Activated CD4-positive, alpha-beta memory T cell treated with anti-CD3 and anti-CD28 coated beads, Interleukin-2, amount 10 ng/mL, durations not matched to agents 7 days and 5 days (primary cell): ENCODE data around the gene SYCE3. TPM values are rescaled to one million over a fixed set of nuclear protein-coding genes. Genes with fewer than 3 reads are reported as not detected.
"Not testable (repeated sequence)": the region's sequence is repeated elsewhere in the genome, so short reads cannot be mapped to it uniquely, and the experiment has no call there.

Experiments used
- CTCF ChIA-PET: fragments of 350-600 bp; sonication (Branson Sonifier 250); formaldehyde crosslinking; loops from one replicate; lab custom pipeline; 2021; ENCODE audit warnings: antibody characterized with exemption, inconsistent platforms; lab: Charles Lee
- POLR2A ChIA-PET: fragments of 350-600 bp; sonication (Branson Sonifier 250); formaldehyde crosslinking; loops from one replicate; lab custom pipeline; 2021; ENCODE audit warnings: antibody characterized with exemption; lab: Charles Lee
- DNase-seq: peaks from one replicate; pipeline ENCODE4 v3.0.0-alpha.2; 2020
- H3K27ac Mint-ChIP-seq: one replicate; pipeline ENCODE4 v1.8.0; 2021; ENCODE audit warnings: mild to moderate bottlenecking, mixed read lengths
- H3K27me3 Mint-ChIP-seq: one replicate; pipeline ENCODE4 v1.8.0; 2021; ENCODE audit warnings: mixed read lengths
- H3K36me3 Mint-ChIP-seq: one replicate; pipeline ENCODE4 v1.8.0; 2021; ENCODE audit warnings: low read depth, mixed read lengths
- H3K4me1 Mint-ChIP-seq: one replicate; pipeline ENCODE4 v1.8.0; 2021; ENCODE audit warnings: mixed read lengths
- H3K4me3 Mint-ChIP-seq: one replicate; pipeline ENCODE4 v1.8.0; 2021; ENCODE audit warnings: mild to moderate bottlenecking, mixed read lengths
- H3K9me3 Mint-ChIP-seq: one replicate; pipeline ENCODE4 v1.8.0; 2021; ENCODE audit warnings: mixed read lengths
- total RNA-seq, 2 experiments: library from RNA; stranded (reverse); gene quantifications; one replicate each; pipeline ENCODE4 v1.2.3, GENCODE V29; 2021

The SYCE3 gene
- total RNA-seq, 2 experiments from 2014 or later: 0.58 to 0.71 TPM

- no peak for DNase-seq
- Mint-ChIP-seq H3K4me3 (peak overlapping the region; percentile 86), H3K27ac (peak overlapping the region; percentile 86), H3K9me3 (no peaks in the 10 kb centered on the region), H3K4me1 (peaks cover 43% of the 10 kb centered on the region), H3K27me3 (no peaks in the 10 kb centered on the region), H3K36me3 (peaks cover 45% of the 10 kb centered on the region)
- POLR2A ChIA-PET: interaction anchor here (0.6 to 12.1 kb wide), 45 partner anchors 9 to 554 kb away, joined by 3 to 583 read pairs (median 4); partner anchors contain the start of genes ADM2, ARSA, CHKB and CPT1B
- CTCF ChIA-PET: interaction anchor here (0.6 to 6.0 kb wide), 46 partner anchors 9 to 339 kb away, joined by 3 to 150 read pairs (median 5); partner anchors contain the start of genes ARSA, CHKB, CPT1B and HDAC10
Observed at GRCh38 chr22:50525858-50526107, 36.9 kb downstream of the SYCE3 start.

GRCh38 chr22:50525104-50525857 lies 37.4 kb downstream of the SYCE3 start, which contains the start of gene SCO2:
TSS of gene SCO2 (minus strand) at chr22:50525598. CDS start at chr22:50524411, 1,187 bp downstream.
- H3K4me1 Mint-ChIP-seq: peaks cover 43% of the 10 kb centered on the region
- H3K27ac Mint-ChIP-seq: peak within 1 kb of the TSS; percentile 89
- DNase-seq: peak; percentile 98
- ChIA-PET POLR2A (interaction anchor here (0.6 to 12.1 kb wide), 47 partner anchors 8 to 338 kb away, joined by 3 to 583 read pairs (median 4); partner anchors contain the start of genes ADM2, ARSA, CHKB and CPT1B), CTCF (interaction anchor here (0.6 to 6.0 kb wide), 46 partner anchors 10 to 338 kb away, joined by 3 to 150 read pairs (median 5); partner anchors contain the start of genes ARSA, CHKB, CPT1B and HDAC10)
- H3K27me3 Mint-ChIP-seq: no peaks in the 10 kb centered on the region
- peaks cover 47% of the 10 kb centered on the region for H3K36me3 Mint-ChIP-seq
- H3K9me3 Mint-ChIP-seq: no peaks in the 10 kb centered on the region
- peak within 1 kb of the TSS; percentile 86 for H3K4me3 Mint-ChIP-seq

- H3K9me3 Mint-ChIP-seq: no peaks in the 10 kb centered on the region
- peaks cover 43% of the 10 kb centered on the region for H3K4me1 Mint-ChIP-seq
- peak overlapping the region; percentile 86 for H3K4me3 Mint-ChIP-seq
- peak overlapping the region; percentile 89 for H3K27ac Mint-ChIP-seq
- POLR2A ChIA-PET: interaction anchor here (0.9 to 12.1 kb wide), 24 partner anchors 10 to 338 kb away, joined by 3 to 583 read pairs (median 6); partner anchors contain the start of genes ARSA, CHKB, HDAC10 and KLHDC7B
- H3K36me3 Mint-ChIP-seq: peaks cover 51% of the 10 kb centered on the region
- no peak for DNase-seq
- CTCF ChIA-PET: interaction anchor here (1.0 to 6.0 kb wide), 19 partner anchors 10 to 274 kb away, joined by 3 to 150 read pairs (median 9); partner anchors contain the start of genes CPT1B, HDAC10, KLHDC7B and LMF2
- no peaks in the 10 kb centered on the region for H3K27me3 Mint-ChIP-seq
Observed at GRCh38 chr22:50524676-50525103, 38.0 kb downstream of the SYCE3 start.

DNA sequence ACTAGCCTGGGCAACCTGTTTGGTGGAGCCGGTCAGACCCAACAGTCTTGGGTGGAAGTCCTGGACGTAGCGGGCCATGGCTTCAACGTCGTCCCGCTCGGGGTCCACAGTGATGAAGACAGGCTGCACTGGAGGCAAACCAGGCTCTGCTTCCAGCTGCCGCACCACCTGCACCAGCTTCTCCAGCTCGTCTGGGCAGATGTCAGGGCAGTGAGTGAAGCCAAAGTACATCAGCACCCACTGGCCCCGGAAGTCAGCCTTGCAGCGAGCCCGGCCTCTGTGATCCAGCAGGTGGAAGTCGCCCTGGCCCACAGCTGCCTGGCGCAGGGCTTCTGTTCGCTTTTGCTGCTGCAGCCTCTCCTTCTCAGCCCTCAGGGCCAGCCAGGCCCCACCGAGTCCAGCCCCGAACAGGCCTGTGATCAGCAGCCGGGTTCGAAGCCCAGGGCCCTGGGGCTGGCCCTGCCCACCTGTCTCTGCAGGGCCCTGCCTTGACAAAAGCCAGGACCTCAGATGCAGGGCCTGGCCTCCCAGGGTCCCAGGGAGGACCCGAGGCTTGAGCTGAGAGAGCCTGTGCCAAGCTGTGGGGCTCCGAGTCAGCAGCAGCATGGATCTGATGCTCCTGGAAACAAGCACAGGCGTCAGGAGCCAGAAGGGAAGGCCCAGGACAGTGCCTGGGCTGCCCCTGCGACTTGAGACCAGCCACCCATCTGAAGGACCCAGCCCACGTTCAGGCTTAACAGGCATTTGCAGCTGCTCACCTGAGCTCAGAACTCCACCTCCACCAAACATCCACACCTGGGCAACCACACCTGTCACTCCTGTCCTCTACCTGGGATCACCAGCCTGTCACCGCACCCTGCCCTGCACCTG lies 38.7 kb downstream of the SYCE3 start:
- Mint-ChIP-seq H3K4me1 (peaks cover 43% of the 10 kb centered on the region), H3K36me3 (peaks cover 55% of the 10 kb centered on the region), H3K9me3 (no peaks in the 10 kb centered on the region), H3K27ac (peak overlapping the region; percentile 89), H3K4me3 (peak overlapping the region; percentile 86), H3K27me3 (no peaks in the 10 kb centered on the region)
- no peak for DNase-seq
- POLR2A ChIA-PET: interaction anchor here (1.0 to 12.1 kb wide), 15 partner anchors 9 to 337 kb away, joined by 3 to 583 read pairs (median 42); partner anchors contain the start of genes ARSA, CHKB, KLHDC7B and LMF2
- CTCF ChIA-PET: interaction anchor here (1.3 to 6.0 kb wide), 8 partner anchors 12 to 248 kb away, joined by 5 to 150 read pairs (median 24); partner anchors contain the start of genes KLHDC7B, LMF2, NCAPH2 and SYCE3

DNA sequence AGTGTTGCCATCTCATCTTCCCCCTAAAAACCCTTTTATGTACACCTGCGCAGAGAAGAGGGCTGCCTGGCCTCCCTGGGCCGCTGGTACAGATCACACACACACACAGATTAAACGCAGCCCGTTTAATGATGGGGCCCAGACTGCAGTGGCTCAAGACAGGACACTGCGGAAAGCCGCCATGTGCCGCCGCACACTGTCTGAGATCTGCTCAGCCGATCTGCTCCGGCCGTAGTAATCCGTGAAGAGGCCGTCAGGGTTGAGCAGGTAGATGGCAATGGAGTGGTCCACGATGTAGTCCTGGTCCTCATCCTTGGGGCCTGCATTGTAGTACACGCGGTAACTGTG lies 39.3 kb downstream of the SYCE3 start:
- DNase-seq: no peak
- no peaks in the 10 kb centered on the region for H3K9me3 Mint-ChIP-seq
- H3K4me1 Mint-ChIP-seq: peaks cover 37% of the 10 kb centered on the region
- peak overlapping the region; percentile 18 for H3K4me3 Mint-ChIP-seq
- POLR2A ChIA-PET: interaction anchor here (1.0 to 12.1 kb wide), 7 partner anchors 9 to 97 kb away, joined by 5 to 583 read pairs (median 117); partner anchors contain the start of genes KLHDC7B, LMF2 and NCAPH2
- no peaks in the 10 kb centered on the region for H3K27me3 Mint-ChIP-seq
- H3K36me3 Mint-ChIP-seq: peaks cover 52% of the 10 kb centered on the region
- no peak overlapping the region for H3K27ac Mint-ChIP-seq
- CTCF ChIA-PET: interaction anchor here (1.3 kb wide), 1 partner anchor 97 kb away, joined by 5 read pairs; no protein-coding TSS in a partner anchor

DNA sequence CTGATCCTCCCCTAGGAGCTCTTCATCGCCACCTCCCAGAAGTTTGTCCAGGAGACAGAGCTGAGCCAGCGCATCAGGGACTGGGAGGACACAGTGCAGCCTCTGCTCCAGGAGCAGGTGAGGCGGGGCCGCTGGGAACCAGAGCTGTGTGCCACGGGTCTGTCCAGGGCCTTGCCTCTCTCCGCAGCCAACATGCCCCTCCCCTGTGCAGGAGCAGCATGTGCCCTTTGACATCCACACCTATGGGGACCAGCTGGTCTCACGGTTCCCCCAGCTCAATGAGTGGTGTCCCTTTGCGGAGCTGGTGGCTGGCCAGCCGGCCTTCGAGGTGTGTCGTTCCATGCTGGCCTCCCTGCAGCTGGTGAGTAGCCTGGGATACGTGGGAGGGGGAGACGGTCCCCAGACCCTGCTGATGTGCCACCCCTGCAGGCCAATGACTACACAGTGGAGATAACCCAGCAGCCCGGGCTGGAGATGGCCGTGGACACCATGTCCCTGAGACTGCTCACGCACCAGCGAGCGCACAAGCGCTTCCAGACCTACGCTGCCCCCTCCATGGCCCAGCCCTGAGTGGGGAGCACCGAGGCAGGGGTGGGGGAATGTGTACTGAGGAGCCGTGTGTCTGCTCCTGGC lies 39.8 kb downstream of the SYCE3 start:
- CTCF ChIA-PET: interaction anchor here (1.3 kb wide), 1 partner anchor 15 kb away, joined by 5 read pairs; the partner anchor contains the start of genes LMF2 and NCAPH2
- Mint-ChIP-seq H3K27ac (peak overlapping the region; percentile 21), H3K36me3 (peaks cover 47% of the 10 kb centered on the region)

DNA sequence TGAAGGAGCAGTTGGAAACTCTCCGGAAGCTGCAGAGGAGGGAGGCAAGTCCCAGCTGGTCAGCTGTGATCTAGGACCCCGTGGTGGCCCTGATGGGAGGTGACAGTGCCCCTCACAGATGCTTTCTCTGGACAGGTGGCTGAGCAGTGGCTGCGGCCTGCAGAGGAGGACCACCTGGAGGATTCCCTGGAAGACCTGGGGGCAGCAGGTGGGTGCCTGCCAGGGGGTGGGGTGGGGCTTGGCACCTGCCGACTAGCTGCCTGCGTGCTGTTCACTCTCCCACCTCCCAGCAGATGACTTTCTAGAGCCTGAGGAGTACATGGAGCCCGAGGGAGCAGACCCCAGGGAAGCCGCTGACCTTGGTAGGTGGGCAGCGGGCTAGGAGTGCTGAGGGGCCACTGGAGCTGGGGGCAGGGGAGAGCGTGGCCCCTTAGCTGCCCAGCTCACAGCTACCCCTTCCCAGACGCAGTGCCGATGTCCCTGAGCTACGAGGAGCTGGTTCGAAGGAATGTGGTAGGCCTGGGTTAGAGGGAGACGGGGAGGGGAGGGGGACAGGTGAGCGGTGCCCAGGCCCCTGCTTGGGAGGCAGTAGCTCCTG lies 40.4 kb downstream of the SYCE3 start:
- CTCF ChIA-PET: interaction anchor here (1.3 kb wide), 1 partner anchor 14 kb away, joined by 5 read pairs; the partner anchor contains the start of genes LMF2 and NCAPH2
- POLR2A ChIA-PET: interaction anchor here (1.0 to 12.1 kb wide), 9 partner anchors 8 to 98 kb away, joined by 3 to 321 read pairs (median 5); partner anchors contain the start of genes KLHDC7B, LMF2, NCAPH2 and SYCE3
- H3K4me1 Mint-ChIP-seq: peaks cover 25% of the 10 kb centered on the region
- no peak for DNase-seq
- no peak overlapping the region for H3K4me3 Mint-ChIP-seq
- peaks cover 44% of the 10 kb centered on the region for H3K36me3 Mint-ChIP-seq
- no peak overlapping the region for H3K27ac Mint-ChIP-seq
- no peaks in the 10 kb centered on the region for H3K27me3 Mint-ChIP-seq
- no peaks in the 10 kb centered on the region for H3K9me3 Mint-ChIP-seq

More for the DNA sequence above, 39.8 kb downstream of the SYCE3 start:
- no peak for DNase-seq
- H3K9me3 Mint-ChIP-seq: no peaks in the 10 kb centered on the region
- POLR2A ChIA-PET: interaction anchor here (1.0 to 12.1 kb wide), 9 partner anchors 9 to 97 kb away, joined by 3 to 321 read pairs (median 5); partner anchors contain the start of genes KLHDC7B, LMF2, NCAPH2 and SYCE3
- H3K4me1 Mint-ChIP-seq: peaks cover 31% of the 10 kb centered on the region
- H3K27me3 Mint-ChIP-seq: no peaks in the 10 kb centered on the region
- peak overlapping the region; percentile 18 for H3K4me3 Mint-ChIP-seq

- Mint-ChIP-seq H3K4me3 (no peak overlapping the region), H3K4me1 (peaks cover 19% of the 10 kb centered on the region), H3K27me3 (no peaks in the 10 kb centered on the region), H3K27ac (no peak overlapping the region), H3K9me3 (no peaks in the 10 kb centered on the region), H3K36me3 (peaks cover 38% of the 10 kb centered on the region)
- ChIA-PET POLR2A (interaction anchor here (1.3 to 12.1 kb wide), 4 partner anchors 12 to 99 kb away, joined by 4 to 321 read pairs (median 134); partner anchors contain the start of genes KLHDC7B, LMF2, NCAPH2 and SYCE3), CTCF (interaction anchor here (1.3 kb wide), 1 partner anchor 14 kb away, joined by 5 read pairs; the partner anchor contains the start of genes LMF2 and NCAPH2)
- DNase-seq: no peak
Observed at GRCh38 chr22:50521710-50522109, 41.0 kb downstream of the SYCE3 start.

- POLR2A ChIA-PET: interaction anchor here (12.1 kb wide), 1 partner anchor 12 kb away, joined by 321 read pairs; the partner anchor contains the start of genes LMF2 and NCAPH2
- Mint-ChIP-seq H3K9me3 (no peaks in the 10 kb centered on the region), H3K4me3 (no peak overlapping the region), H3K36me3 (peaks cover 43% of the 10 kb centered on the region), H3K27me3 (no peaks in the 10 kb centered on the region), H3K4me1 (peaks cover 19% of the 10 kb centered on the region), H3K27ac (no peak overlapping the region)
- CTCF ChIA-PET: no interaction called here
- DNase-seq: no peak
Observed at GRCh38 chr22:50520826-50521453, 41.8 kb downstream of the SYCE3 start.

DNA sequence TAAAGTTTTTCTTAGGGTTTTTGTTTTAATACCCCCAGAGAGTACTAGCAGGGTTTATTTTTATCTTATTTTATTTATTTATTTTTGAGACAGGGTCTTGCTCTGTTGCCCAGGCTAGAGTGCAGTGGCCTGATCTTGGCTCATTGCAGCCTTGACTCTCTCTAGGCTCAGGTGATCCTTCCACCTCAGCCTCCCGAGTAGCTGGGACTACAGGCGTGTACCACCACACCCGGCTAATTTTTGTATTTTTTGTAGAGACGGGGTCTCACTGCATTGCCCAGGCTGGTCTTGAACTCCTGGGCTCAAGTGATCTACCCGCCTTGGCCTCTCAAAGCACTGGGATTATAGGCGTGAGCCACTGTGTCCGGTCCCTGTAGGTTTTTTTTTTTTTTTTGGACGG lies 42.5 kb downstream of the SYCE3 start:
- H3K27me3 Mint-ChIP-seq, H3K4me3 Mint-ChIP-seq, H3K27ac Mint-ChIP-seq, DNase-seq, H3K9me3 Mint-ChIP-seq, CTCF ChIA-PET, POLR2A ChIA-PET: not testable (repeated sequence)
- Mint-ChIP-seq H3K36me3 (peaks cover 47% of the 10 kb centered on the region), H3K4me1 (peaks cover 21% of the 10 kb centered on the region)

- H3K27ac Mint-ChIP-seq: no peak overlapping the region
Observed at GRCh38 chr22:50519151-50519550, 43.6 kb downstream of the SYCE3 start.

More at GRCh38 chr22:50519151-50519550, 43.6 kb downstream of the SYCE3 start:
- no peaks in the 10 kb centered on the region for H3K27me3 Mint-ChIP-seq
- no peaks in the 10 kb centered on the region for H3K9me3 Mint-ChIP-seq
- ChIA-PET POLR2A (interaction anchor here (1.0 to 3.2 kb wide), 3 partner anchors 10 to 12 kb away, joined by 3 to 31 read pairs (median 3); partner anchors contain the start of genes LMF2, NCAPH2 and TYMP), CTCF (no interaction called here)
- no peak overlapping the region for H3K4me3 Mint-ChIP-seq
- peaks cover 49% of the 10 kb centered on the region for H3K36me3 Mint-ChIP-seq
- peaks cover 18% of the 10 kb centered on the region for H3K4me1 Mint-ChIP-seq
- no peak for DNase-seq
